Ovary (tissue), 3 donors: ENCODE measurements around the gene PLIN1.

Source experiments
- CTCF ChIP-seq, 3 donors: fragments of 450-650 bp in 2 of 3; fragments of 200-600 bp in 1 of 3; IDR thresholded peaks; one replicate each; pipeline versions ENCODE4 v1.5.1 to v1.8.0; 2016 to 2022; ENCODE audit warnings: antibody characterized with exemption in 3 of 3, mild to moderate bottlenecking in 1 of 3
- EP300 ChIP-seq: sonication (generic); formaldehyde crosslinking; IDR thresholded peaks from one replicate; pipeline ENCODE4 v1.6.1; 2017; ENCODE audit warnings: antibody characterized with exemption
- POLR2A ChIP-seq: fragments of 450-650 bp; IDR thresholded peaks from one replicate; pipeline ENCODE4 v1.6.1; 2017; ENCODE audit warnings: antibody characterized with exemption, mild to moderate bottlenecking, moderate library complexity
- donor health status: DM: no; HTN: no; CAD: no.

GRCh38 chr15:89660556-89660955 lies 18.6 kb downstream of the PLIN1 start:
- TF ChIP-seq CTCF (IDR thresholded peaks at IDR 0.05) (no peak), POLR2A (no peak), EP300 (no peak)
